Karpas-422 (cell line): Measurements from ENCODE around the gene KCNN3. TPM values are rescaled to one million over a fixed set of nuclear protein-coding genes. Genes with fewer than 3 reads are reported as not detected.
"Not testable (repeated sequence)": the region's sequence is repeated elsewhere in the genome, so short reads cannot be mapped to it uniquely, and the experiment has no call there.

ENCODE experiments used
- DNase-seq: peaks from one replicate; pipeline ENCODE4 v3.0.0-alpha.2; 2015
- H2AFZ ChIP-seq: fragments of 200-600 bp; sonication (generic); 2 replicates; pipeline ENCODE4 v1.6.1; 2014; ENCODE audit warnings: antibody characterized with exemption, low read length, mixed read lengths
- H3K27ac ChIP-seq: fragments of 200-600 bp; sonication (generic); 2 replicates; pipeline ENCODE4 v1.5.1; 2014; ENCODE audit warnings: mild to moderate bottlenecking, low read length, moderate library complexity
- H3K27me3 ChIP-seq: fragments of 200-600 bp; sonication (generic); 2 replicates; pipeline ENCODE4 v1.6.1; 2014; ENCODE audit warnings: low read length, mixed read lengths
- H3K36me3 ChIP-seq: fragments of 200-600 bp; sonication (generic); 2 replicates; pipeline ENCODE4 v1.6.1; 2014; ENCODE audit warnings: low read length, mixed read lengths; ENCODE audit not compliant: insufficient read depth
- H3K4me1 ChIP-seq: fragments of 200-600 bp; sonication (generic); 2 replicates; pipeline ENCODE4 v1.6.1; 2014; ENCODE audit warnings: mild to moderate bottlenecking, low read length, mixed read lengths
- H3K4me2 ChIP-seq: fragments of 200-600 bp; sonication (generic); 2 replicates; pipeline ENCODE4 v1.6.1; 2014; ENCODE audit warnings: low read length, low read depth, mild to moderate bottlenecking; ENCODE audit not compliant: poor library complexity, severe bottlenecking
- H3K4me3 ChIP-seq: fragments of 200-600 bp; sonication (generic); 2 replicates; pipeline ENCODE4 v1.5.1; 2014; ENCODE audit warnings: mild to moderate bottlenecking, antibody characterized with exemption, low read length, mixed read lengths
- H3K79me2 ChIP-seq: fragments of 200-600 bp; sonication (generic); 2 replicates; pipeline ENCODE4 v1.6.1; 2014; ENCODE audit warnings: mild to moderate bottlenecking, low read length, mixed read lengths
- H3K9ac ChIP-seq: fragments of 200-600 bp; sonication (generic); 2 replicates; pipeline ENCODE4 v1.6.0; 2014; ENCODE audit warnings: low read length
- H3K9me2 ChIP-seq: fragments of 200-600 bp; sonication (generic), shearing (Covaris generic); replicated peaks from 2 replicates; pipeline ENCODE4 v1.6.0; 2014; ENCODE audit warnings: mild to moderate bottlenecking, low read length, moderate library complexity; ENCODE audit not compliant: insufficient read depth
- H3K9me3 ChIP-seq: fragments of 300-700, 200-600 bp; sonication (generic); 2 replicates; pipeline ENCODE4 v1.6.1; 2014; ENCODE audit warnings: low read length, mixed read lengths
- H4K20me1 ChIP-seq: fragments of 200-600 bp; sonication (generic); 2 replicates; pipeline ENCODE4 v1.6.1; 2014; ENCODE audit warnings: mild to moderate bottlenecking, antibody characterized with exemption, low read length, low read depth; ENCODE audit not compliant: insufficient read depth
- total RNA-seq: library from RNA; depleted of rRNA; stranded (reverse); fragments of >200 nt; shearing (Covaris generic); gene quantifications from 2 replicates; pipeline ENCODE4 v1.2.3, GENCODE V29; 2014; ENCODE audit warnings: low replicate concordance; rRNA removed

KCNN3 gene
- 50.0 and 68.2 TPM in 2 replicates for total RNA-seq

DNA sequence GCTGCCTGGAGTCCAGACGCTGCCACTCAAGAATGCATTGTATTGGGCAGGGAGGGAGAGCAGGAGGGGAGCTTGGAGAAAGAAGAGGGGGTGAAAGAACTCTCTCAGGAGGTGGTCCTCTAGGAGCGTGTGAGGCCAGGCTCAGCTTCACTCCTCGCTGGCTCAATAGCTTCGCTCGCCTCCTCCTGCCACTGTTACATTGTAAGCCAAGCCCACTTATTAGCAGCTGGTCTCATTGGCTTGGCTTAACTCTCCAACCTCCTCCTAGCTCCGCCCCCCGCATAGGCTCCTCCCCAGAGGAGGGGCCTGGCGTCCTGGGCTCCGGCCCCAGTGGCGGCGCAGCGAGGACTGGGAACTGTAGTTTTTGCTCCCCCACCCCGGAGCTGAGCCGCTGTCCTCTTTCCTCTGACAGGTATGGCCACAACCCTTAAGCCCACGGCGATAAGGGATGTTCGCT is at the start of gene KCNN3:
Gene KCNN3 (minus strand): TSS at position 167 of the 457 bp plus-strand sequence. CDS start 317 bp downstream, outside the sequence.
- Histone ChIP-seq H3K4me2 (peak within 1 kb of the TSS; percentile 69), H3K9ac (peak within 1 kb of the TSS; percentile 62), H4K20me1 (no peaks in the 10 kb centered on the region), H3K79me2 (no peaks in the 10 kb centered on the region), H3K27ac (0 out of 2 replicates have a peak within 1 kb of the TSS, but pooled peaks have one; percentile 23), H3K27me3 (no peaks in the 10 kb centered on the region), H3K36me3 (no peaks in the 10 kb centered on the region), H3K4me3 (peak within 1 kb of the TSS; percentile 61), H3K9me2 (no peaks in the 10 kb centered on the region), H3K9me3 (no peaks in the 10 kb centered on the region), H3K4me1 (peaks cover 53% of the 10 kb centered on the region), H2AFZ (peak within 1 kb of the TSS; percentile 46; the same call in 1 of the 2 replicates)
- DNase-seq = peak; percentile 98

DNA sequence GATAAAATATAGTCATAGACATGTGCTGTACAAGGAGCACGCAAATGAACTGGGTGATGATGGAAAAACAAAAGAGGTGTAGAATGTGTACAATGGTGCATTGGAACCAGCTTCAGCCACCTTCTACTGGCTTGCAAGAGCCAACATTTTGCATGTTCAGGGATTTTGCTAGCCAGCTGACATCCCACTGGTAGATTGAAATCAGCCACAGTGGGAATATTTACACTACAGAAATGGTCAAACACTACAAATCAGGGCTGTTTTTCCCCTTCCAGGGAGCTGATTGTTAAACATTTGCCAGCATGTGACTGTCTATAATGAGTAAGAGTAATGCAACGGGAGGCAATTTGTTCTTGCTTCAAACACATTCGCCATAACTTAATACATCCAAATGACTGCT is 43.2 kb upstream of the KCNN3 start:
- Histone ChIP-seq H3K27me3 (no peaks in the 10 kb centered on the region), H4K20me1 (no peaks in the 10 kb centered on the region), H3K4me1 (no peaks in the 10 kb centered on the region), H3K36me3 (no peaks in the 10 kb centered on the region), H3K9me2 (no peaks in the 10 kb centered on the region), H3K27ac (no peak overlapping the region), H3K79me2 (no peaks in the 10 kb centered on the region), H3K9ac (no peak overlapping the region), H2AFZ (no peak overlapping the region), H3K4me2 (no peak overlapping the region), H3K9me3 (no peaks in the 10 kb centered on the region; the same call in 1 of the 2 replicates), H3K4me3 (no peak overlapping the region)
- no peak for DNase-seq

- no peak for DNase-seq
- no peak overlapping the region for H2AFZ ChIP-seq
- no peak overlapping the region for H3K9ac ChIP-seq
- no peak overlapping the region for H3K27ac ChIP-seq
- no peaks in the 10 kb centered on the region for H3K79me2 ChIP-seq
- H3K4me3 ChIP-seq = no peak overlapping the region
- no peaks in the 10 kb centered on the region for H4K20me1 ChIP-seq
- no peaks in the 10 kb centered on the region for H3K9me2 ChIP-seq
- no peaks in the 10 kb centered on the region for H3K36me3 ChIP-seq
- H3K27me3 ChIP-seq = no peaks in the 10 kb centered on the region
- no peaks in the 10 kb centered on the region; the same call in 1 of the 2 replicates for H3K9me3 ChIP-seq
- H3K4me1 ChIP-seq = no peaks in the 10 kb centered on the region
- H3K4me2 ChIP-seq = no peak overlapping the region
Observed at GRCh38 chr1:154912755-154913154, 42.7 kb upstream of the KCNN3 start.

DNA sequence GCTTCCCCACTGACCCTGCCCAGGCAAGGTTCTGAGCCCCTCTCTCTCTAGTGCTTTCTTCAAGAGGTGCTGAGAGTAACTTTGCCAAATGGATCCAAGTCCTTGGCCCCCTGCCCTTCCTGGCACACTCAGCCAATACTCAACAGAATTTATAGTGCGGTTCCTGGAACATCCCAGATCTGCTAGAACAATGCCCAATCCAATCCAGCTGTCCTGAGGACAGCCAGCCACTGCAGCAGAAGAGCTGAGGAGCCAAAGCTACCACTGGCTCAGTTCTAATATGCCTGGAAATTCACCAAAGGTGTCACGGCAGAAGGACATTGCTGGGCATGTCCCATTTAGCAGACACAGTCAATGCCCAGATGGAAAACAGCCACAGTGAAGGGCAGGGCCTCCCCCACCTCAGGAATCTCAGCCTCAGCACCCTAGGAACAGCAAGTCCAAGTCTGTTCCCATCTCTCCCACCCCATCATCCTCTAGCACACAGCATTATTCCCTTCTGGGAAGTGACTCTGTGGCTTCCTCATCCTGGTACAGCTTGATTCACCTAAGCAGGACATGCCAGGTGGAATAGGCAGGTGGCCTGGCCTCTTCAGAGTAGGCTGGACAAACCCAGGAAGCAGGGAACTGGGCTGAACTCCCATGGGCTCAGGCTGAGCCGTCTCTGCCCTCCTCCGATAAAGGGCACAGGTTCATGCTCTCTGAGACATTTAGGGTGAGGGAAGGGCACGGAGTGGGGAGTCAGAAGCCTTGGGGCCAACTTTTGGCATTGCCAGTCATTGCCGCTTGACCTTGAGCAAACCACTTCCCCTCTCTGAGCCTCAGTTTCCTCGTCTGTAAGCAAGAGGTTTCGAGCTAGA is 41.8 kb upstream of the KCNN3 start:
- H3K27me3 ChIP-seq = no peaks in the 10 kb centered on the region
- H2AFZ ChIP-seq = no peak overlapping the region
- H3K27ac ChIP-seq = no peak overlapping the region
- DNase-seq = no peak
- no peaks in the 10 kb centered on the region for H3K9me2 ChIP-seq
- H3K4me1 ChIP-seq = no peaks in the 10 kb centered on the region
- no peak overlapping the region for H3K9ac ChIP-seq
- H3K9me3 ChIP-seq = no peaks in the 10 kb centered on the region; the same call in 1 of the 2 replicates
- H4K20me1 ChIP-seq = no peaks in the 10 kb centered on the region
- H3K79me2 ChIP-seq = no peaks in the 10 kb centered on the region
- no peak overlapping the region for H3K4me3 ChIP-seq
- no peak overlapping the region for H3K4me2 ChIP-seq
- H3K36me3 ChIP-seq = no peaks in the 10 kb centered on the region

- no peaks in the 10 kb centered on the region; the same call in 1 of the 2 replicates for H3K9me3 ChIP-seq
Observed at GRCh38 chr1:154910851-154911250, 40.8 kb upstream of the KCNN3 start.

GRCh38 chr1:154908937-154909336 is 38.9 kb upstream of the KCNN3 start:
- Histone ChIP-seq H3K9ac (no peak overlapping the region), H3K4me2 (no peak overlapping the region), H3K36me3 (no peaks in the 10 kb centered on the region), H3K4me1 (no peaks in the 10 kb centered on the region), H3K27me3 (no peaks in the 10 kb centered on the region), H3K4me3 (no peak overlapping the region), H2AFZ (no peak overlapping the region), H3K9me2 (no peaks in the 10 kb centered on the region), H3K79me2 (no peaks in the 10 kb centered on the region), H3K9me3 (no peaks in the 10 kb centered on the region; the same call in 1 of the 2 replicates), H3K27ac (no peak overlapping the region), H4K20me1 (no peaks in the 10 kb centered on the region)
- DNase-seq = no peak

More at GRCh38 chr1:154910851-154911250, 40.8 kb upstream of the KCNN3 start:
- Histone ChIP-seq H3K27ac (no peak overlapping the region), H3K36me3 (no peaks in the 10 kb centered on the region), H3K4me3 (no peak overlapping the region), H3K9ac (no peak overlapping the region), H3K9me2 (no peaks in the 10 kb centered on the region), H3K4me1 (no peaks in the 10 kb centered on the region), H3K27me3 (no peaks in the 10 kb centered on the region), H3K79me2 (no peaks in the 10 kb centered on the region), H4K20me1 (no peaks in the 10 kb centered on the region), H2AFZ (no peak overlapping the region), H3K4me2 (no peak overlapping the region)
- DNase-seq = no peak

DNA sequence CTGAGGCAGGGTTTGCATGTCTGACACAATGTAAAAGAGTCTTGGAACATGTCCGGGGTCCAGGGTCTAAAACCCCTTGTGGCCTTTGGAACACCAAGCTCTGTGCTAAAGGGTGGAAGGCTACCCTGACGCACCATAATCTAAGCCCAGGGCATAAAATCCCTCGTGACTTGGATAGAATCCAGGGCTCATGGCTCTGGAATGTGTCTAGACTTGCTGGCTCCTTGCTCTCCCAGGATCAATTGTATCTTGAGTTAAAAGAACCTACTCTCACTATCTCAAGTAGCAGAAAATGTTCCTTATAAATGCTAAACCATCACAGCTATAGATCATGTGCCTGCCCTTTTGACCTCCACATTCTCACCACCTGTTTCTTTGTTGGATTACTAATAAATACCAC is 38.0 kb upstream of the KCNN3 start:
- not testable (repeated sequence) for H3K9ac ChIP-seq, H3K9me2 ChIP-seq, H2AFZ ChIP-seq, H3K9me3 ChIP-seq, H4K20me1 ChIP-seq, H3K4me2 ChIP-seq, H3K4me1 ChIP-seq, H3K27me3 ChIP-seq, H3K27ac ChIP-seq, H3K36me3 ChIP-seq, DNase-seq, H3K4me3 ChIP-seq, H3K79me2 ChIP-seq

GRCh38 chr1:154906621-154907081 is 36.6 kb upstream of the KCNN3 start:
- H3K36me3 ChIP-seq = no peaks in the 10 kb centered on the region
- H3K9me2 ChIP-seq = no peaks in the 10 kb centered on the region
- H3K4me2 ChIP-seq = no peak overlapping the region
- H2AFZ ChIP-seq = no peak overlapping the region
- H3K9ac ChIP-seq = no peak overlapping the region
- DNase-seq = no peak
- no peaks in the 10 kb centered on the region; the same call in 1 of the 2 replicates for H3K9me3 ChIP-seq
- no peaks in the 10 kb centered on the region for H3K4me1 ChIP-seq
- no peak overlapping the region for H3K4me3 ChIP-seq
- H3K79me2 ChIP-seq = no peaks in the 10 kb centered on the region
- H3K27me3 ChIP-seq = no peaks in the 10 kb centered on the region
- no peaks in the 10 kb centered on the region for H4K20me1 ChIP-seq
- no peak overlapping the region for H3K27ac ChIP-seq
